Measurements from ENCODE around the gene RXYLT1.
"Not testable (repeated sequence)": the region's sequence is repeated elsewhere in the genome, so short reads cannot be mapped to it uniquely, and the experiment has no call there.

RXYLT1 gene

DNA sequence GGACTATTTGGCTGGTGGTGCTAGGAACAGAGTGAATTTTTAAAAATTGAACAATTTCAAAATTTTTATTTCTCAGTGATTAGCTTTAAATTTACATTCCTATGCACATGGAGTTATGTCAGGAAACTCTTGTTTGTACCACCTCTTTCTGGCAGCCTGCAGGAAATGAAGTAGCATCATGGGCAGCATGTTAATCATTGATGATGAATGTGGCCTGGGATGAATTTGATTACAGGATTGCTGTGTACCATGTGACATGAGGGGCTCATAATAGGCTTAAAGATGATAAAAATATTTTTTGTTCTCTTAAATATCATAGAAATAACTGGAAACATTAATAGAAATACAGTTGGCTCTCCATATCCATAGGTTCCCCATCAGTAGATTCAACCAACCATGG lies 32.6 kb upstream of the RXYLT1 start:
- H3K27ac ChIP-seq (ENCODE audit: low read depth, low read length); H3K4me2 ChIP-seq (ENCODE audit: low read length); H3K9me2 ChIP-seq (replicated peaks; ENCODE audit: control insufficient read depth, low read length); H3K79me2 ChIP-seq (ENCODE audit: control insufficient read depth, low read length); H3K4me1 ChIP-seq (ENCODE audit: control insufficient read depth, low read length); H3K27me3 ChIP-seq (ENCODE audit: control insufficient read depth, low read length); H3F3A ChIP-seq (ENCODE audit: control insufficient read depth, insufficient read depth); H3K9me3 ChIP-seq (ENCODE audit: control insufficient read depth, insufficient read depth, low read length); H4K20me1 ChIP-seq (ENCODE audit: control insufficient read depth, insufficient read depth, low read depth, low read length); H3K4me3 ChIP-seq (ENCODE audit: low read length); H3K36me3 ChIP-seq (ENCODE audit: control insufficient read depth, low read length): not testable (repeated sequence)

DNA sequence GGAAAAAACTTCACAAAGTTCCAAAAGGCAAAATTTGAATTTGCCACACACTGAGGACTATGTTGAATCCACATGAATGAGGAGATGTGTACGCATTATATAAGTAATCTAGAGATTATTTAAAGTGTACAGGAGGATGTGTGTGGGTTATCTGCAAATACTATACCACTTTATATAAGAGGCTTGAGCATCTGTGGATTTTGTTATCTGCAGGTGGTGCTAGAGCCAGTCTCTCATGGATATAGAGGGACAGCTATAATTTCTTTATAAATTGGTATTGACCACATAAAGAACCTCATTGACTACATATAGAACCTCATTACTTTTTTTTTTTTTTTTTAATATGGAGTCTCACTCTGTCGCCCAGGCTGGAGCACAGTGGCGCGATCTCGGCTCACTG lies 32.2 kb upstream of the RXYLT1 start:
- H3K9me3 ChIP-seq (ENCODE audit: control insufficient read depth, insufficient read depth, low read length) = no peaks in the 10 kb centered on the region
- H3K36me3 ChIP-seq (ENCODE audit: control insufficient read depth, low read length) = no peaks in the 10 kb centered on the region
- no peaks in the 10 kb centered on the region for H3K9me2 ChIP-seq (replicated peaks; ENCODE audit: control insufficient read depth, low read length)
- TF ChIP-seq, protein P1, sequence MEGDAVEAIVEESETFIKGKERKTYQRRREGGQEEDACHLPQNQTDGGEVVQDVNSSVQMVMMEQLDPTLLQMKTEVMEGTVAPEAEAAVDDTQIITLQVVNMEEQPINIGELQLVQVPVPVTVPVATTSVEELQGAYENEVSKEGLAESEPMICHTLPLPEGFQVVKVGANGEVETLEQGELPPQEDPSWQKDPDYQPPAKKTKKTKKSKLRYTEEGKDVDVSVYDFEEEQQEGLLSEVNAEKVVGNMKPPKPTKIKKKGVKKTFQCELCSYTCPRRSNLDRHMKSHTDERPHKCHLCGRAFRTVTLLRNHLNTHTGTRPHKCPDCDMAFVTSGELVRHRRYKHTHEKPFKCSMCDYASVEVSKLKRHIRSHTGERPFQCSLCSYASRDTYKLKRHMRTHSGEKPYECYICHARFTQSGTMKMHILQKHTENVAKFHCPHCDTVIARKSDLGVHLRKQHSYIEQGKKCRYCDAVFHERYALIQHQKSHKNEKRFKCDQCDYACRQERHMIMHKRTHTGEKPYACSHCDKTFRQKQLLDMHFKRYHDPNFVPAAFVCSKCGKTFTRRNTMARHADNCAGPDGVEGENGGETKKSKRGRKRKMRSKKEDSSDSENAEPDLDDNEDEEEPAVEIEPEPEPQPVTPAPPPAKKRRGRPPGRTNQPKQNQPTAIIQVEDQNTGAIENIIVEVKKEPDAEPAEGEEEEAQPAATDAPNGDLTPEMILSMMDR (IDR thresholded peaks at IDR 0.05; ENCODE audit: low read depth, low read length, poor library complexity, severe bottlenecking) = no peak
- TF ChIP-seq EZH2phosphoT487 (IDR thresholded peaks at IDR 0.05; ENCODE audit: borderline replicate concordance, low read length) = no peak
- no peak overlapping the region for H3K4me2 ChIP-seq (ENCODE audit: low read length)
- no peaks in the 10 kb centered on the region for H3K79me2 ChIP-seq (ENCODE audit: control insufficient read depth, low read length)
- no peaks in the 10 kb centered on the region for H3K27me3 ChIP-seq (ENCODE audit: control insufficient read depth, low read length)
- H3F3A ChIP-seq (ENCODE audit: control insufficient read depth, insufficient read depth) = no peaks in the 10 kb centered on the region
- no peaks in the 10 kb centered on the region for H4K20me1 ChIP-seq (ENCODE audit: control insufficient read depth, insufficient read depth, low read depth, low read length)
- no peak overlapping the region for H3K27ac ChIP-seq (ENCODE audit: low read depth, low read length)
- no peaks in the 10 kb centered on the region for H3K4me1 ChIP-seq (ENCODE audit: control insufficient read depth, low read length)
- no peak overlapping the region for H3K4me3 ChIP-seq (ENCODE audit: low read length)

DNA sequence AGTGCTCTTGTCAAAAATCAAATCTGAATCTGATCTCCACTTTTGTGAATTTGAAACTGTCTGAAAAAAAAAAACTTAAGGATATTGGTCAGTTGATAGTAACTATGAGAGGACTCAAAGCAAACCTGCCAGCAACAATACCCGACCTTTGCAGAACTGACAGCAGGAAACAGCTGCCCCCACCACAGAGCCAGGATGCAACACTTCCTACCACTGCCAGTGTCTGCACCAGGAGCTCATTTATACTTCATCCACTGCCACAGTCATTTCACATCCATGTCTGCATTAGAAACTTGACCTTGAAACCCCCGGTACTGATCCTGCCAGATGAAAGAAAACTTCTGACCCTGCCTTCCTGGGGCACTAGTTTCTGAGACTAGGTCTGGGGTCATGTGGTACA lies 27.4 kb upstream of the RXYLT1 start:
- H3K27ac ChIP-seq (ENCODE audit: low read depth, low read length) = no peak overlapping the region
- no peak overlapping the region for H3K4me3 ChIP-seq (ENCODE audit: low read length)
- H3K27me3 ChIP-seq (ENCODE audit: control insufficient read depth, low read length) = peaks cover 7% of the 10 kb centered on the region; the same call in 1 of the 2 replicates
- no peaks in the 10 kb centered on the region for H3K36me3 ChIP-seq (ENCODE audit: control insufficient read depth, low read length)
- no peaks in the 10 kb centered on the region for H3F3A ChIP-seq (ENCODE audit: control insufficient read depth, insufficient read depth)
- no peaks in the 10 kb centered on the region for H3K79me2 ChIP-seq (ENCODE audit: control insufficient read depth, low read length)
- no peak for TF ChIP-seq EZH2phosphoT487 (IDR thresholded peaks at IDR 0.05; ENCODE audit: borderline replicate concordance, low read length)
- TF ChIP-seq, protein P1 (IDR thresholded peaks at IDR 0.05; ENCODE audit: low read depth, low read length, poor library complexity, severe bottlenecking) = no peak
- no peaks in the 10 kb centered on the region for H3K9me2 ChIP-seq (replicated peaks; ENCODE audit: control insufficient read depth, low read length)
- no peaks in the 10 kb centered on the region for H4K20me1 ChIP-seq (ENCODE audit: control insufficient read depth, insufficient read depth, low read depth, low read length)
- H3K9me3 ChIP-seq (ENCODE audit: control insufficient read depth, insufficient read depth, low read length) = no peaks in the 10 kb centered on the region
- H3K4me2 ChIP-seq (ENCODE audit: low read length) = no peak overlapping the region
- H3K4me1 ChIP-seq (ENCODE audit: control insufficient read depth, low read length) = no peaks in the 10 kb centered on the region

DNA sequence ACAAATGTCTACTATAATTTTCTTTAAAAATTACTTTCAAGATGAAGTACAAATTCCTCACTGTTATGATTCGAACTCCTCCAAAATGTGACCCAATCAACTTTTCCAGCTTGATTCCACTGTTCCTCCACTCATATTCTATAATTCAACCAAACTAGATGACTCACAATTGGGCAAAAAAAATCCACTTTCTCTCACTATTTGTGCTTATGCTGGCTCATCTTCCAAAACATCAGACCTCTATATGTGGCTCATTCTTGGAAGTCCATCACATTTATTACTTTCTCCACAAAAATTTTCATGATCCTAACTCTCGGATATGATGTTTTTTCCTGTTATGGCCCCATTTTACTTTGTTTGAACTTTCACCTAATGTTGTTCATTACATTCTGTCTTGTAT lies 26.9 kb upstream of the RXYLT1 start:
- no peak overlapping the region for H3K4me3 ChIP-seq (ENCODE audit: low read length)
- H3K36me3 ChIP-seq (ENCODE audit: control insufficient read depth, low read length) = no peaks in the 10 kb centered on the region
- TF ChIP-seq EZH2phosphoT487 (IDR thresholded peaks at IDR 0.05; ENCODE audit: borderline replicate concordance, low read length) = no peak
- TF ChIP-seq, protein P1 (IDR thresholded peaks at IDR 0.05; ENCODE audit: low read depth, low read length, poor library complexity, severe bottlenecking) = no peak

More for the DNA sequence above, 26.9 kb upstream of the RXYLT1 start:
- Histone ChIP-seq H3K4me1 (ENCODE audit: control insufficient read depth, low read length) (no peaks in the 10 kb centered on the region), H4K20me1 (ENCODE audit: control insufficient read depth, insufficient read depth, low read depth, low read length) (no peaks in the 10 kb centered on the region), H3K9me3 (ENCODE audit: control insufficient read depth, insufficient read depth, low read length) (no peaks in the 10 kb centered on the region), H3K79me2 (ENCODE audit: control insufficient read depth, low read length) (no peaks in the 10 kb centered on the region), H3K4me2 (ENCODE audit: low read length) (no peak overlapping the region), H3K9me2 (replicated peaks; ENCODE audit: control insufficient read depth, low read length) (no peaks in the 10 kb centered on the region), H3F3A (ENCODE audit: control insufficient read depth, insufficient read depth) (no peaks in the 10 kb centered on the region), H3K27me3 (ENCODE audit: control insufficient read depth, low read length) (peaks cover 7% of the 10 kb centered on the region; the same call in 1 of the 2 replicates), H3K27ac (ENCODE audit: low read depth, low read length) (no peak overlapping the region)

Data from DOHH2 (cell line).